Vagina (tissue), 2 donors: Measurements from ENCODE around the gene SMOC2.

ENCODE experiments used
- CTCF ChIP-seq, 3 experiments: fragments of 450-650 bp in 2 of 3; fragments of 200-600 bp in 1 of 3; sonication (generic) in 1 of 3; IDR thresholded peaks; one replicate each; pipeline ENCODE4 v1.5.1; 2017 to 2019; ENCODE audit warnings: antibody characterized with exemption in 3 of 3, mild to moderate bottlenecking in 2 of 3, moderate library complexity in 2 of 3
- POLR2A ChIP-seq, 2 donors: fragments of 450-650 bp; IDR thresholded peaks; one replicate each; pipeline ENCODE4 v1.6.1; 2017; ENCODE audit warnings: antibody characterized with exemption in 2 of 2, mild to moderate bottlenecking in 2 of 2, moderate library complexity in 2 of 2
- POLR2AphosphoS5 ChIP-seq, 2 donors: sonication (generic); formaldehyde crosslinking; IDR thresholded peaks; one replicate each; pipeline ENCODE4 v1.9.0; 2017; ENCODE audit warnings: antibody characterized with exemption in 2 of 2, mild to moderate bottlenecking in 2 of 2, low read depth in 1 of 2; ENCODE audit not compliant: insufficient read depth in 1 of 2

DNA sequence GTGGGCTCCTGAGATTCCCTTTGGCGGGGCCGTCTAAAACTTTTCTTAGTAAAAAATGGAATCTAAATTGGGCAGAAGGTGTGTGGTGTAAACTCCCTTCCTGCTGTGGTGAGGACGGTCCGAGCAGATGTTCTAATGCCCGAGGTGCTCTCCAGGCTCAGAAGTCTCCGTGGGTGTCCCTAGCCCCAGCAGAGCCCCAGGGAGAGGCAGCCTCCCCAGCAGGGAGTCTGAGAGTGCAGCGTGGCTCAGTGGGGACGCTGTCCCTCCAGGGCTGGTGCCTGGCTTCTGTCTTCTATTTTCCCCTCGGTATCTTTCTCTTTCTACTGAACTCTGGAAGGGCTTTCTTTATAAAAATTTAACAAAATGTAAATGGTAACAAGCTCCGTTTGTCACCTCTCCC, 208.2 kb downstream of the SMOC2 start:
- TF ChIP-seq CTCF (IDR thresholded peaks at IDR 0.05) (no peak), POLR2AphosphoS5 (IDR thresholded peaks at IDR 0.05; ENCODE audit: insufficient read depth in 1 of 2, low read depth in 1 of 2) (no peak), POLR2A (IDR thresholded peaks at IDR 0.05) (no peak)
